GM21786 (cell line): ENCODE measurements around the gene OR51B4.
A peak's percentile ranks its signal among the peaks of the same experiment; 100 is the strongest.
"Not testable (repeated sequence)": the region's sequence is repeated elsewhere in the genome, so short reads cannot be mapped to it uniquely, and the experiment has no call there.

Experiments used
- ATAC-seq: cut with Tn5 transposase; IDR thresholded peaks from one replicate; pipeline ENCODE4 v1.9.1; 2021; ENCODE audit not compliant: unreplicated experiment

Gene OR51B4, protein sequence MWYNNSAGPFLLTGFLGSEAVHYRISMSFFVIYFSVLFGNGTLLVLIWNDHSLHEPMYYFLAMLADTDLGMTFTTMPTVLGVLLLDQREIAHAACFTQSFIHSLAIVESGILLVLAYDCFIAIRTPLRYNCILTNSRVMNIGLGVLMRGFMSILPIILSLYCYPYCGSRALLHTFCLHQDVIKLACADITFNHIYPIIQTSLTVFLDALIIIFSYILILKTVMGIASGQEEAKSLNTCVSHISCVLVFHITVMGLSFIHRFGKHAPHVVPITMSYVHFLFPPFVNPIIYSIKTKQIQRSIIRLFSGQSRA

GRCh38 chr11:5301846-5302245, at the start of gene OR51B4:
TSS of gene OR51B4 (minus strand) at chr11:5301946. CDS start at chr11:5301946, 0 bp downstream.
- ATAC-seq = no peak

DNA sequence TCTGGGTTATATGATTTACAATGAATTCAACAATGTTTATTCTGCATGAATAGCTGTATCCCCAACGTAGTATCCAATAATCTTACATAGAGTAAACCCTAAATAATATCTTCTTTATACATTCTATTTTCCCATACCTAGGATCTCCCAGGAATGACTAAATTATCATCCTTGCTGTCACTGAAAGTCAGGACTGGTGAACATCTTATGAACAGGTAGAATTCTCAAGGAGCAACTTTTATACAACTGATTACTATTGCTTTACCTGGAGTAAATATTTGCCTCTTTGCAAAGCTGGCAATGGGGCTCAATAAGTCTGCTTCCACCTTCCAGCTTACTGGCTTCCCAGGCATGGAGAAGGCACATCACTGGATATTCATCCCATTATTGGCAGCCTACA, 49.5 kb upstream of the OR51B4 start, which contains the start of gene OR51B6:
Gene OR51B6, plus strand, starts transcription at position 301 of the 400 bp plus-strand sequence. Its CDS starts 0 bp downstream, at position 301.
- ATAC-seq = no peak

DNA sequence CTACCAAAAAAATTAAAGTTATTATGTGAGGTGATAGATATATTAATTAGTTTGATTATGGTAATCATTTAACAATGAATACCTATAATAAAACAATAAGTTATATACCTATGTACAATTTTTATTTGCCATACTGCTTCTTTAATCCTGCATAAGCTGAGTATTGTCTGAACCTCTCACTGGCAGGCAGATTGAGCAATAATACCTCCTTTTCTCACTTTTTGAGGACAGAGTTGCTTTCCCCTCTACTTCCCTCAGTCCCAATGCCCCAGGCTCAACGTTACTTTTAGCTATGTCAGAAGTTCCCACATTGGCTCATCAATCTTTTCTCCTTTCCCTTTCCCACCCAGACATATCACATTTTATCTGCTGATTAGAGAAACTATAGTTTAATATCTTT, 47.8 kb upstream of the OR51B4 start:
- no peak for ATAC-seq

DNA sequence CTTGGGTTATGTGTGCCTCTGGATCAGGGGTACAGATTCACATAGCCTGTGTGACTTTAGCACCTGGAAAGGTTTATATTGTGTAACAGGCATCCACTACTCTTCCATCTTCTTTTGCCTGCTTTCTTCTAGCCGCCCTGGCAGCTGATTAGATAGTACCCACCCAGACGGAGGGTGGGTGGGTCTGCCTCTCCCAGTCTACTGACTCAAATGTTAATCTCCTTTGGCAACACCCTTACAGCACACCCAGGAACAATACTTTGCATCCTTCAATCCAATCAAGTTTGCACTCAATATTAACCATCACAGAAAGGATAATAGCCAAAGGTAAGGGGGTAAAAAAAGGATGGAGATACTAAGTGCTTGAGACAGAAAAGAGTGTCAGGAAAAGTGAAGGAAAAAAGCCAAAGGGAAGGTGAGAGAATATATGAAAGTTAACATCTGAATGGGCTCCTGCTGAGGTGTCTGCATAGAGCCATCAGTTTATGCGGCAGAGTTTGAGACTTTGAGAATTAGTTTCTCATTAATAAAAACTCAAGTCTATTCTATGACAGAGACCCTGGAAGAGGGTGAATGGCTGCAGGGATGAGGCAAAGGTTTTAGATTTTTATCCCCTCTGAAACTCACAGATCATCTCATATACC, 46.9 kb upstream of the OR51B4 start:
- ATAC-seq = no peak

DNA sequence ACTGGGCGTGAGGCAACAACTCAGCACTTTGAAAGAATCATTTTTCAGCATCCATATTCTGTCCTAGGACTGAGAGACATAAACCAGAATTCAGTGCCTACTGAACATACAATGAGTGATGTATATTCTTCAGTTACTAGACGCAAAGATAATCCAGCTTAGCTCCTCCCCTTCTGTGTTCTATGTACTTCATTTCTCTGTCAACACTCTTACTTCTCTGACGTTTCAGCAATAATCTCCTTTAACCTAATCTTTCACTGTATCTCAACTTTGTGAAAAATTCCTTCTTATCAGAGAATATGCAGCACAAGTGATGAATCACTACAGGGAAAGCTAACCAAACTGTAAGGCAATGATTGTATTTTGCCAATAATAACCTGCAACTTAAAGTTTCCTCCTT, 44.1 kb upstream of the OR51B4 start:
- no peak for ATAC-seq

DNA sequence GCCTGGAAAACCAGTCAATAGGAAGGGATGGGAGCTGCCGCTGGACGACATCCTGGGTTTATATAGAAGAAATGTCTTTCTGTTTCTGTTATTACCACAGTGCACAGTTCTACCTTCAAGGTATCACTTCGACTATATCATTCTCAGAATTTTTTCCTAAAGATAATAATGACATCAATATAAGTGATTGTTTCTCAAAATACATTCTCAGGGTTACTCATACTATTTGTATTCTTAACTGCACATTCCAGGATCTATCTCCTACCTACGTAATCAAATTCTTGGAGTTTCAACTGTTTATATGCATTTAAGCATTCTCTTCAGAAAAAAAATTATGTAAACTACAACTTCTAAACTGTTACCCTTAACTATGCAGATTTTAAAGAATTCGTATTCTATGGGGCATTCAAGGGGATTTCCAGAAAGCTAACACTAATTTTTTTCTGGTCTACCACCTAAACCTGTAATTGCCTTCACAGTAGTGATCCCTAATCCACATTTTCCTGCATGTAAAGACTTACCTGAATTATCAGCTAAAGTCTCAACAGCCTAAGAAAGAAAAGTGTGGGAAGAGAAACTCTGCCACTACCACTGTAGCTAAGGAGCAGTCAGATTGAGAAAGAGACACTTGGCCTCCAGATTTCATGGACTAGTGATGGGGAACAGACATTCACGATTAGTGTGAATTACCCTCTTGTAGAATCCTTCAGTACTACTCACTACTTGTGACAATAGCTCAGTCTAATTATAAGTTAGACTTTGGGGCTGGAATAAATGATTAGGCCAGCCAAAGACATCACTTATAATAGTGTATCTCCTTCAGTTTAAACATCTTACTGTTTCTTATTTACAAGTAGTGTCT, 42.0 kb upstream of the OR51B4 start, which contains the start of gene OR51B5:
Gene OR51B5, minus strand, starts transcription at position 51 of the 862 bp plus-strand sequence. Its CDS starts 0 bp downstream, at position 51.
- no peak for ATAC-seq

GRCh38 chr11:5339771-5340322, 38.1 kb upstream of the OR51B4 start:
- peak; percentile 71 for ATAC-seq

DNA sequence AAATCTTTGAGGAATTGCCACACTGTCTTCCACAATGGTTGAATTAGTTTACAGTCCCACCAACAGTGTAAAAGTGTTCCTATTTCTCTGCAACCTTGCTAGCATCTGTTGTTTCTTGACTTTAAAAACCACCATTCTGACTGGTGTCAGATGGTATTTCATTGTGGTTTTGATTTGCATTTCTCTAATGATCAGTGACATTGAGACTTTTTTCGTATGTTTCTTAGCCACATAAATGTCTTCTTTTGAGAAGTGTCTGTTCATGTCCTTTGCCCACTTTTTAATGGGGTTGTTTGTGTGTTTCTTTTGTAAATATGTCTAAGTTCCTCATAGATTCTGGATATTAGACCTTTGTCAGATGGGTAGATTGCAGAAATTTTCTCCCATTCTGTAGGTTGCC, 35.5 kb upstream of the OR51B4 start:
- peak; percentile 35 for ATAC-seq

DNA sequence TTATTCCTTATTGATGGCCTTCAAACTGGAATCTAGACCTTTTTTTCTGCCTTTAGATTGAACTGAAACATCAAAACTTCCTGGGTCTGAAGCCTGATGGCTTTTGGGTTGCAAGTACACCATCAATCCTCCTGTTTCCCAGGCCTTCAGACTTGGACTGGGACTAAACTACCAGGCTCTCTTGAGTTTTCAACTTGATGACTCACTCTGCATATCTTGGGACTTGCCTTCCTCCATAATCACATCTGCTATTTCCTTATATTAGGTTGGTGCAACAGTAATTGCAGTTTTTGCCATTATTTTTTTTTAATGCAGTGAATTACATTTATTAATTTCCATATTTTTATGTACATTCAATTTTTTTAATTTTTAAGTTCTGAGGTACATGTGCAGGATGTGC, 34.6 kb upstream of the OR51B4 start:
- ATAC-seq = no peak

DNA sequence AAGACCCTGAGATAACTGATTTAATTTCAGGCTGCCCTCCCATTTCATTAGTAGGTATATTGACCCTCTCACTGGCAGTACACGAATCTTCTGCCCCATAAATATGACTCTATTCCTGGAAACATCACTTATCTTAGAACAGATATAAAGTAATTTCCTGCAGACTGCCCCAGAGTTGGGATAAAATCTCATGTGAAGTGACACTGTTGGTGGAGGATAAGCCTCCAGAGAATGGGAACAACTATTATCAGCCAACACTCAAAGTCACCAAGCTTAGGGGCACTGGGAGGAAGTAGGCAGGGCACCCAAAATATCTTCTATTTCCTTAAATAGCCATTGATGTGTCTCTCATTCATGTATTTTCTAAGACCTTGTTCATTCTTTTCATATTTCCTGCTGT, 33.4 kb upstream of the OR51B4 start:
- no peak for ATAC-seq

DNA sequence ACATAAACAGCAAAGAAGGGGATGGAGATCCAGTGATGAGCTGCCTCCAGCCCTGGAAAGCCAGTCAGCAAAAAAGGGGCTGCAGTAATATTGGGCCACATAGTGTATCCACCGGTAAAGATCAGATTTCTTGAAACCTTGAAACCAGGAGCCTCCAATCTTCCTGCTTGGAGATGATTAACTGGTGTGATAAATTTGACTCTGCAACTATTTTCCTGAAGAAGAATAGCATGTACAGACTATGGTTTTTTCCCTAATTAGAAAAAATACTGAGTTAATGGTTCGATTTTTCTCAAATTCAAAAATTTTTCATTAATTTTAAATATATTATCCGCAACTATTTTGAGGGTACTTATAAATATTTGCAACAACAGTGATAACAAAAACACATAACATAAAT, 22.5 kb upstream of the OR51B4 start, which contains the start of gene OR51B2:
Gene OR51B2, minus strand, starts transcription at position 101 of the 400 bp plus-strand sequence. Its CDS starts 0 bp downstream, at position 101.
- ATAC-seq = no peak

DNA sequence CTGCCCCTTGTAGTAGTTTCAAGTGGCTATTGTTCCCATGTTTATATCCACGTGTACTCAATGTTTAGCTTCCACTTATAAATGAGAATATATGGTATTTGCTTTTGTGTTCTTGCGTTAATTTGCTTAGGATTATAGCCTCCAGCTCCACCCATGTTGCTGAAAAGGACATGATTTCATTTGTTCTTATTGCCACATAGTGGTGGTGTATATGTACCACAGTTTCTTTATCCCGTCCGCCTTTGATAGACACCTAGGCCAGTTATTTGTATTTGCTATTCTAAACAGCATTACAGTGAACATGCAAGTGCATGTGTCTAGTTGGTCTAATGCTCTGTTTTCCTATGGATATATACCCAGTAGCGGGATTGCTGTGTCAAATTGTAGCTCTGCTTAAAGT, 15.5 kb upstream of the OR51B4 start:
- no peak for ATAC-seq

- not testable (repeated sequence) for ATAC-seq
These were observed 11.7 kb upstream of the OR51B4 start for GRCh38 chr11:5313326-5314023.

GRCh38 chr11:5310423-5310822, 8.7 kb upstream of the OR51B4 start:
- no peak for ATAC-seq

DNA sequence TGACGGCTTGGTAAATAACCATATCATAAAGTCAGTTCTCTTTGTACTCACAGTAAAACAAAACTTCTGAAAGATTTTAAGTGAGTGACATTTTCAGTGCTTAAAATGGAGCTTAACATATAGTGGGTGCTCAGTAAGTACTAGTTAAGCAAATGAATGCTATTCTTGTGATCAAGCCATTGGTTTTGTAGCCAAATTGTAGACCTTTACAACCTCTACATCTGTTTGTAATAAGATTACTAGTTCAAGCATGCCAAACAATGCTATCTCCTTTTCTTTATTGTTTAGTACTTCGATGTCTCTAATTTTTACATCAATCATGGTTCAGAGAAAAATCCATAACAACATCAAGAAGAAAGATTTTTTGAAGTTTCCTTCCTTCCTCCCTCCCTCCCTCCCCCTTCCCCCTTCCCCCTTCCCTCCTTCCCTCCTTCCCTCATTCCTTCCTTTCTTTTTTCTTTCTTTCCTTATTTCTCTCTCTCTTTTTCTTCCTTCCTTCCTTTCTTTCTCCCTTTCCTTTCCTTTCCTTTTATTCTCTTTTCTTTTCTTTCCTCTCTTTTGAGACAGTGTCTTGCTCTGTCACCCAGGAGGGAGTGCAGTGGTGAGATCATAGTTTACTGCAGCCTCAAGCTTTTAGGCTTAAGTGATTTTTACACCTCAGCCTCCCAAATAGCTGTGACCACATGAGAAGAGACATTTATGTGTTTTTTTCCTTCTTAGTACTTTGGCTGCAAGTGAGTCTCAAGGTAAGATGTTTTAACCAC, 5.7 kb upstream of the OR51B4 start:
- no peak for ATAC-seq

DNA sequence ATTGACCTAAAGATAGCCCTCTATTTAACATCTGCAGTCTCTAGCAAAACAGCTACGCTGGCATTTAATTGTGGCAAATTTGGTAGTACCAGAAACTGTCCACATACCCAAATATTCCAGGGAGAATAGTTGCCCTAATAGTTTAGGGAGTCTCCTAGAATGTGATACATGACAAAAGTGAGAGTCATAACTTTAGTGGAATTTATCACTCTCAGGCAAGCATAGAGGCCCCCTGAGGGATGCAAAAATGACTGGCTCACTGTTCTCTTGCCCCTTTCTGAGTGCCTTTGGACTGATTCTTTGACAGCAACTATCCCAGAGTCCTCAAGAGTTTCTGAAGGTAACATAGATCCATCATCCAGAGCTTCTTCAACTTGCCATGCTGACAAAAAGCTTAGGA, 2.3 kb upstream of the OR51B4 start:
- no peak for ATAC-seq

DNA sequence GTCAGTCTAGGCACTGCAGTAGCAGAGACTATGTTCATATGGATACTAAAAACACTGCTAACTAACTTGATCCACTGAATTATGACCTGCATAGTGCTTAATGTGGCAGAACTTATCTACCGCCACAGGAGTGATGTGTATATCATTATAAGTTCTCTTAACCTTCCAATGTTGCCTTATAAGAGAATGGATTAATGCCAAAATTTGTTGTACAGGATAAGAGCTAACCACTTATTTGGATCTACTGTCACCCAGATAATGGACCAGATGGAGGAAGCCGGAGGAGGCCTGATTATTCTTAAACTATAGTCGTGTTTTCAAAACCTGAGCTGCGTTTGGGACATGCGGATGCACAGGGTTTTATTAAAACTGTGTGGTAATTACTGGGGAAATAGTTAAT, 1.9 kb upstream of the OR51B4 start:
- no peak for ATAC-seq

GRCh38 chr11:5300251-5300650, 1.5 kb downstream of the OR51B4 start:
- ATAC-seq = no peak

DNA sequence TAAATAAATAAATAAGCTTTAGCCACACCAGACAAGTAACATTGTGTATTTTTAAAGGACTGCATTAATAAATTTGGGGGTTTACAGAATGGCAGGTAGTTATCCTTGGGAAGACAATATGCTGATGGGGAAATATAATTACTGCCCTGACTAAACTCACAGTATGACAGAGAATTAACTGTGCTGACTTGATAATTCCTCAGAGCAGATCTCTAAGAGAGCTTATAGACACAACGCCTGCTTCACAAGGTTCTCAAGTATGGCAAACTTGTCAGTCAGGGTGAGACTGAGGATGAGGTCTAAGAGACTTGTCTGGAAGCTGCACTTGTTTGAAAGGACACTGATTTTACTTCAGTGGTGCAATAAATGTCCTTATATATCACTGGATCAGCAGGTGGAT, 3.3 kb downstream of the OR51B4 start:
- no peak for ATAC-seq
